NT2/D1 (cell line): ENCODE results near the gene ADAM19.

Experiments used
- SUZ12 ChIP-seq: IDR thresholded peaks from 2 replicates; pipeline ENCODE4 v1.6.1; 2011; ENCODE audit not compliant: insufficient read length, insufficient read depth; ENCODE audit errors: extremely low read depth
- YY1 ChIP-seq: IDR thresholded peaks from 2 replicates; pipeline ENCODE4 v1.6.1; 2011; ENCODE audit not compliant: insufficient read length, insufficient read depth
- ZNF274 ChIP-seq: IDR thresholded peaks from 2 replicates; pipeline ENCODE4 v1.6.1; 2011; ENCODE audit warnings: mild to moderate bottlenecking, low read depth, low read length

GRCh38 chr5:157454273-157454672, 121.3 kb downstream of the ADAM19 start:
- no peak for TF ChIP-seq YY1
- TF ChIP-seq ZNF274: no peak
- TF ChIP-seq SUZ12: no peak
